Kidney (tissue), 14 donors: ENCODE data around the gene EBP. TPM values are rescaled to one million over a fixed set of nuclear protein-coding genes. Genes with fewer than 3 reads are reported as not detected.

Experiments
- DNase-seq, 5 donors: peaks; one replicate each; pipeline ENCODE4 v3.0.0-alpha.2; 2013 to 2020
- FAIRE-seq: peaks from 2 replicates; lab custom pipeline; 2012; peaks lifted over from hg19 to GRCh38; lab: Jason Lieb, UNC
- H3K27ac ChIP-seq, 2 donors: one replicate each; pipeline ENCODE4 v1.7.0; 2013; ENCODE audit warnings: low read depth in 2 of 2, low read length in 2 of 2, inconsistent platforms in 1 of 2
- H3K27me3 ChIP-seq: one replicate; pipeline ENCODE4 v1.7.1; 2013; ENCODE audit warnings: low read length, inconsistent platforms; ENCODE audit not compliant: control insufficient read depth, insufficient read depth
- H3K36me3 ChIP-seq, 3 donors: one replicate each; pipeline versions ENCODE4 v1.7.0 to v1.7.1; 2013; ENCODE audit warnings: low read length in 3 of 3, control low read depth in 1 of 3, inconsistent platforms in 1 of 3; ENCODE audit not compliant: insufficient read depth in 3 of 3, control insufficient read depth in 2 of 3
- H3K4me1 ChIP-seq, 3 donors: one replicate each; pipeline versions ENCODE4 v1.7.0 to v1.7.1; 2013; ENCODE audit warnings: low read length in 3 of 3, inconsistent platforms in 1 of 3, low read depth in 1 of 3; ENCODE audit not compliant: control insufficient read depth in 2 of 3, insufficient read depth in 2 of 3
- H3K4me3 ChIP-seq, 3 donors: one replicate each; pipeline versions ENCODE4 v1.7.0 to v1.8.1; 2013; ENCODE audit warnings: low read length in 3 of 3, control low read depth in 1 of 3, inconsistent platforms in 1 of 3
- H3K9ac ChIP-seq, 3 donors: one replicate each; pipeline versions ENCODE4 v1.7.0 to v1.7.1; 2013; ENCODE audit warnings: low read length in 3 of 3, control low read depth in 1 of 3, inconsistent platforms in 1 of 3
- H3K9me3 ChIP-seq, 3 donors: one replicate each; pipeline versions ENCODE4 v1.7.0 to v1.7.1; 2013; ENCODE audit warnings: low read length in 3 of 3, control low read depth in 1 of 3, inconsistent platforms in 1 of 3; ENCODE audit not compliant: control insufficient read depth in 2 of 3, insufficient read depth in 1 of 3
- intact Hi-C: fragments of 100-400 bp; cut with DNase I; formaldehyde crosslinking; loops from one replicate; pipeline ENCODE4 v1.11.1; 2022
- polyA plus RNA-seq: library from polyadenylated mRNA; stranded (reverse); fragments of 350-450 nt; fragmentation: Illumina TruSeq; extraction: RNeasy Lipid Tissue Mini Kit (QIAGEN cat#74804); gene quantifications from one replicate; pipeline ENCODE4 v1.2.3, GENCODE V29; 2014; ENCODE audit warnings: low read depth, low replicate concordance; ENCODE audit not compliant: insufficient read depth
- total RNA-seq: library from RNA; stranded (reverse); fragmentation: NEBNext Ultra II Directional; extraction: Animal tissue kit (Norgen Biotek cat#: 25700); gene quantifications from one replicate; pipeline ENCODE4 v1.2.1, GENCODE V29; 2021
- TF ChIP-seq, protein P1 (sequence below): IDR thresholded peaks from 3 replicates; pipeline ENCODE4 v1.5.1; 2012; ENCODE audit warnings: mild to moderate bottlenecking, moderate library complexity, borderline replicate concordance; ENCODE audit not compliant: insufficient read depth; ENCODE audit errors: extremely low read depth
- donor health status: control.
- donor health status: control.
- donor health status: control.
- donor health status: control.
- donor health status: control.
- donor health status: DM: yes; HTN: yes; CAD: no.
- donor health status: Normal renal cell carcinoma (clear cell type).

The EBP gene
- total and polyA plus RNA-seq, 2 donors from 2014 or later: 33.8 to 164 TPM

DNA sequence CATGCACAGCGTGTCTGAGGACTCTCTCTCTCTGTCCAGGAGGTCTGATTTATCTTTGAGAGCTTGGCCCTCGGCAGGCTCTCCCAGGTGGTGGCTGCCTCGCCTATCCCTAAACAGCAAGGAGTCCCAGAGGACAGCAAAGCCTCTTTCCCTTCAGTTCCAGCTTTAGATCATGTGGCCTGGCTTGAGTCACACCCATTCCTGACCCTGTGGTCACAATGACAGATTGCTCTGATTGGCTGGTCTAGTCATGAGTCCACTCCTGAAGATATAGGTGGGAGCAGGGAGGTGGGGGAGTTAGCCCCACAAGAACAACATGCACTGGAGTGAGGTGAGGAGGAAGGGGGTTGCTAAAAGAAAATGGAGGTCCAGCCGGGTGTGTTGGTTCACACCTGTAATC is 24.9 kb upstream of the EBP start:
- no peak for FAIRE-seq
- intact Hi-C loops: no loop called here

GRCh38 chrX:48497871-48498270 is 23.7 kb upstream of the EBP start:
- intact Hi-C loops: no loop called here
- no peaks in the 10 kb centered on the region for H3K4me1 ChIP-seq
- no peak overlapping the region for H3K9ac ChIP-seq
- no peaks in the 10 kb centered on the region for H3K27me3 ChIP-seq
- H3K36me3 ChIP-seq: no peaks in the 10 kb centered on the region
- FAIRE-seq: no peak
- no peak overlapping the region for H3K4me3 ChIP-seq
- TF ChIP-seq, protein P1, sequence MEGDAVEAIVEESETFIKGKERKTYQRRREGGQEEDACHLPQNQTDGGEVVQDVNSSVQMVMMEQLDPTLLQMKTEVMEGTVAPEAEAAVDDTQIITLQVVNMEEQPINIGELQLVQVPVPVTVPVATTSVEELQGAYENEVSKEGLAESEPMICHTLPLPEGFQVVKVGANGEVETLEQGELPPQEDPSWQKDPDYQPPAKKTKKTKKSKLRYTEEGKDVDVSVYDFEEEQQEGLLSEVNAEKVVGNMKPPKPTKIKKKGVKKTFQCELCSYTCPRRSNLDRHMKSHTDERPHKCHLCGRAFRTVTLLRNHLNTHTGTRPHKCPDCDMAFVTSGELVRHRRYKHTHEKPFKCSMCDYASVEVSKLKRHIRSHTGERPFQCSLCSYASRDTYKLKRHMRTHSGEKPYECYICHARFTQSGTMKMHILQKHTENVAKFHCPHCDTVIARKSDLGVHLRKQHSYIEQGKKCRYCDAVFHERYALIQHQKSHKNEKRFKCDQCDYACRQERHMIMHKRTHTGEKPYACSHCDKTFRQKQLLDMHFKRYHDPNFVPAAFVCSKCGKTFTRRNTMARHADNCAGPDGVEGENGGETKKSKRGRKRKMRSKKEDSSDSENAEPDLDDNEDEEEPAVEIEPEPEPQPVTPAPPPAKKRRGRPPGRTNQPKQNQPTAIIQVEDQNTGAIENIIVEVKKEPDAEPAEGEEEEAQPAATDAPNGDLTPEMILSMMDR: no peak
- peak in 1 of 5 donors; percentile 12 for DNase-seq
- H3K9me3 ChIP-seq: no peaks in the 10 kb centered on the region
- H3K27ac ChIP-seq: no peak overlapping the region

More for the DNA sequence above, 24.9 kb upstream of the EBP start:
- DNase-seq: peak in 1 of 5 donors; percentile 28
- no peak overlapping the region for H3K27ac ChIP-seq
- H3K9ac ChIP-seq: no peak overlapping the region
- H3K9me3 ChIP-seq: no peaks in the 10 kb centered on the region
- TF ChIP-seq, protein P1: no peak
- H3K36me3 ChIP-seq: no peaks in the 10 kb centered on the region
- no peaks in the 10 kb centered on the region for H3K4me1 ChIP-seq
- H3K4me3 ChIP-seq: no peak overlapping the region
- H3K27me3 ChIP-seq: no peaks in the 10 kb centered on the region

DNA sequence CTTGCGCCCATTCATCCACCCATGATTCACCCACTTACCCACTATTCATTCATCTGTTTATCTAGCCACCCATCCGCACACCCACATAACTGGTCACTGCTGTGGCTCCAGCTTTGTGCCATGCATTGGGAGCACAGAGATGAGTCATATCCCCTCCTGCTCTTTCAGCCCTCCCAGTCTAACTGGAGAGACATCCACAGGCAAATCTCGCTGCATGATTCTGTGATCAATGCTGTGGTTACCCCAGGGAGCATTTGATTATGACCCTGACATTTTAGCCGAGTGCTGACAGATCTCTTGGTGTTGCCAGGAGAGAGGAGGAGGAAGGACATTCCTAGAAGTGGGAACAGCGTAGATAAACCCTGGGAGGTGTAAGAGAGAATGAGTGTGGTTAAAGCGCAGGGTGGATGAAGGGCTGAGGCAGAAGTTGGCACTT is 23.2 kb upstream of the EBP start:
- intact Hi-C loops: no loop called here
- no peaks in the 10 kb centered on the region for H3K27me3 ChIP-seq
- no peaks in the 10 kb centered on the region for H3K9me3 ChIP-seq
- DNase-seq (no peak), FAIRE-seq (no peak)
- H3K27ac ChIP-seq: no peak overlapping the region
- TF ChIP-seq, protein P1: no peak
- no peaks in the 10 kb centered on the region for H3K4me1 ChIP-seq
- H3K36me3 ChIP-seq: no peaks in the 10 kb centered on the region
- H3K9ac ChIP-seq: no peak overlapping the region
- H3K4me3 ChIP-seq: no peak overlapping the region

DNA sequence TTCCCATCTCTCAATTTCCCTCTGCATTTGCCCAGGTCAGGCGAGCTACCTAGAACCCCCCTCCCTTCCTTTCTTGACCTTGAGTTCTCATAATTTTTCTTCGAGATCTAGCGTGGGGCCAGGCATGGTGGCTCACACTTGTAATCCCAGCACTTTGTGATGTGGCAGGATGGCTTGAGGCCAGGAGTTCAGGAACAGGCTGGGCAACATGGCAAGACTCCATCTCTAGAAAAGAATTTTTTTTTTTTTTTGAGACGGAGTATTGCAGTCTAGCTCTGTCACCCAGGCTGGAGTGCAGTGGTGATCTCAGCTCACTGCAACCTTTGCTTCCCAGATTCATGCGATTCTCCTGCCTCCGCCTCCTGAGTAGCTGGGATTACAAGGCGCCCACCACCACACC is 17.3 kb upstream of the EBP start:
- no peaks in the 10 kb centered on the region for H3K27me3 ChIP-seq
- TF ChIP-seq, protein P1: no peak
- FAIRE-seq (no peak), DNase-seq (no peak)
- no peak overlapping the region for H3K4me3 ChIP-seq
- no peak overlapping the region for H3K27ac ChIP-seq
- no peaks in the 10 kb centered on the region for H3K9me3 ChIP-seq
- intact Hi-C loops: no loop called here
- H3K4me1 ChIP-seq: no peaks in the 10 kb centered on the region
- H3K9ac ChIP-seq: no peak overlapping the region
- H3K36me3 ChIP-seq: no peaks in the 10 kb centered on the region
